H9 (cell line): ENCODE results near the gene ZNF512B. TPM values are rescaled to one million over a fixed set of nuclear protein-coding genes. Genes with fewer than 3 reads are reported as not detected.
"Not testable (repeated sequence)": the region's sequence is repeated elsewhere in the genome, so short reads cannot be mapped to it uniquely, and the experiment has no call there.

ENCODE experiments used
- DNase-seq: peaks from one replicate; pipeline ENCODE4 v3.0.0-alpha.2; 2017
- H2AFZ ChIP-seq: one replicate; pipeline ENCODE4 v1.6.1; 2013; ENCODE audit warnings: mild to moderate bottlenecking, low read length, control low read depth, moderate library complexity
- H2AK5ac ChIP-seq: 2 replicates; pipeline ENCODE4 v1.6.1; 2013; ENCODE audit warnings: low read length, control low read depth, mixed read lengths; ENCODE audit not compliant: insufficient read length
- H2BK120ac ChIP-seq: one replicate; pipeline ENCODE4 v1.6.1; 2013; ENCODE audit warnings: low read depth, mild to moderate bottlenecking, low read length, control low read depth, inconsistent platforms; ENCODE audit not compliant: poor library complexity, severe bottlenecking
- H2BK12ac ChIP-seq: 2 replicates; pipeline ENCODE4 v1.6.1; 2013; ENCODE audit warnings: low read length, control low read depth, mixed read lengths, low read depth; ENCODE audit not compliant: insufficient read length
- H2BK15ac ChIP-seq: 2 replicates; pipeline ENCODE4 v1.6.1; 2013; ENCODE audit warnings: low read depth, low read length, control low read depth
- H2BK20ac ChIP-seq: one replicate; pipeline ENCODE4 v1.6.1; 2013; ENCODE audit warnings: low read depth, mild to moderate bottlenecking, low read length, control low read depth, inconsistent platforms; ENCODE audit not compliant: poor library complexity, severe bottlenecking
- H2BK5ac ChIP-seq: 2 replicates; pipeline ENCODE4 v1.6.1; 2013; ENCODE audit warnings: low read length, control low read depth, mixed read lengths; ENCODE audit not compliant: insufficient read length
- H3K14ac ChIP-seq: 2 replicates; pipeline ENCODE4 v1.6.1; 2013; ENCODE audit warnings: low read length, control low read depth; ENCODE audit not compliant: insufficient read depth
- H3K18ac ChIP-seq: 2 replicates; pipeline ENCODE4 v1.6.1; 2013; ENCODE audit warnings: low read depth, mild to moderate bottlenecking, mixed read lengths, low read length, control low read depth; ENCODE audit not compliant: insufficient read length
- H3K23ac ChIP-seq: 2 replicates; pipeline ENCODE4 v1.6.1; 2013; ENCODE audit warnings: low read length, control low read depth, mixed read lengths, low read depth; ENCODE audit not compliant: insufficient read length
- H3K23me2 ChIP-seq: 2 replicates; pipeline ENCODE4 v1.6.1; 2013; ENCODE audit warnings: low read depth, mild to moderate bottlenecking, mixed read lengths, low read length, control low read depth; ENCODE audit not compliant: insufficient read length, poor library complexity, severe bottlenecking
- H3K27ac ChIP-seq: 2 replicates; pipeline ENCODE4 v1.5.1; 2013; ENCODE audit warnings: low read length, control low read depth, mixed read lengths, low read depth; ENCODE audit not compliant: insufficient read length
- H3K27me3 ChIP-seq: 2 replicates; pipeline ENCODE4 v1.6.1; 2013; ENCODE audit warnings: low read length, control low read depth, inconsistent platforms; ENCODE audit not compliant: insufficient read depth
- H3K4ac ChIP-seq: 2 replicates; pipeline ENCODE4 v1.6.1; 2013; ENCODE audit warnings: low read depth, mild to moderate bottlenecking, control low read depth, inconsistent platforms, low read length, moderate library complexity
- H3K4me1 ChIP-seq: 2 replicates; pipeline ENCODE4 v1.6.1; 2013; ENCODE audit warnings: low read length, control low read depth, inconsistent platforms; ENCODE audit not compliant: insufficient read depth
- H3K4me2 ChIP-seq: 2 replicates; pipeline ENCODE4 v1.6.1; 2013; ENCODE audit warnings: low read length, control low read depth, mixed read lengths; ENCODE audit not compliant: insufficient read length, insufficient read depth
- H3K56ac ChIP-seq: 2 replicates; pipeline ENCODE4 v1.6.1; 2013; ENCODE audit warnings: low read depth, mild to moderate bottlenecking, mixed read lengths, low read length, control low read depth; ENCODE audit not compliant: insufficient read length
- H3K79me1 ChIP-seq: 2 replicates; pipeline ENCODE4 v1.6.1; 2013; ENCODE audit warnings: low read depth, mild to moderate bottlenecking, moderate library complexity, low read length, control low read depth, inconsistent platforms; ENCODE audit not compliant: insufficient read depth, poor library complexity, severe bottlenecking
- H3K79me2 ChIP-seq: 2 replicates; pipeline ENCODE4 v1.6.1; 2013; ENCODE audit warnings: low read length, control low read depth, inconsistent platforms; ENCODE audit not compliant: insufficient read depth
- H3K9ac ChIP-seq: 2 replicates; pipeline ENCODE4 v1.6.1; 2013; ENCODE audit warnings: low read length, control low read depth, mixed read lengths; ENCODE audit not compliant: insufficient read length; ENCODE audit errors: extremely low read depth
- H3K9me3 ChIP-seq: one replicate; pipeline ENCODE4 v1.6.1; 2013; ENCODE audit warnings: low read depth, low read length, inconsistent platforms; ENCODE audit not compliant: control insufficient read depth
- H3T11ph ChIP-seq: one replicate; pipeline ENCODE4 v1.6.1; 2013; ENCODE audit warnings: mild to moderate bottlenecking, low read length, control low read depth, inconsistent platforms
- H4K20me1 ChIP-seq: one replicate; pipeline ENCODE4 v1.6.1; 2013; ENCODE audit not compliant: control insufficient read depth, insufficient read length, insufficient read depth
- H4K5ac ChIP-seq: 2 replicates; pipeline ENCODE4 v1.6.1; 2013; ENCODE audit warnings: low read depth, mild to moderate bottlenecking, mixed read lengths, low read length, control low read depth; ENCODE audit not compliant: insufficient read length
- H4K8ac ChIP-seq: replicated peaks from 2 replicates; pipeline ENCODE4 v1.6.1; 2013; ENCODE audit warnings: low read length, control low read depth, mixed read lengths, low read depth; ENCODE audit not compliant: insufficient read length
- H4K91ac ChIP-seq: 2 replicates; pipeline ENCODE4 v1.6.1; 2013; ENCODE audit warnings: low read depth, mild to moderate bottlenecking, moderate library complexity, mixed read lengths, low read length, control low read depth; ENCODE audit not compliant: insufficient read length
- H3K27ac Mint-ChIP-seq, 3 experiments: 2 replicates in 2 of 3; 3 replicates in 1 of 3; pipeline ENCODE4 v1.8.0; 2020 to 2021; ENCODE audit warnings: mixed read lengths in 3 of 3, mild to moderate bottlenecking in 1 of 3, moderate library complexity in 1 of 3
- H3K27me3 Mint-ChIP-seq: 2 replicates; pipeline ENCODE4 v1.8.0; 2021; ENCODE audit warnings: low read depth, mild to moderate bottlenecking, moderate library complexity, mixed read lengths
- H3K36me3 Mint-ChIP-seq, 3 experiments: 2 replicates in 2 of 3; 3 replicates in 1 of 3; pipeline ENCODE4 v1.8.0; 2020 to 2021; ENCODE audit warnings: low read depth in 3 of 3, mixed read lengths in 3 of 3; ENCODE audit not compliant: insufficient read depth in 1 of 3
- H3K4me1 Mint-ChIP-seq, 2 experiments: 2 replicates each; pipeline ENCODE4 v1.8.0; 2020; ENCODE audit warnings: mixed read lengths in 2 of 2
- H3K4me3 Mint-ChIP-seq, 2 experiments: 2 replicates in 1 of 2; 3 replicates in 1 of 2; pipeline ENCODE4 v1.8.0; 2020 to 2021; ENCODE audit warnings: mild to moderate bottlenecking in 2 of 2, mixed read lengths in 2 of 2, moderate library complexity in 1 of 2
- H3K9me3 Mint-ChIP-seq, 2 experiments: 2 replicates in 1 of 2; 3 replicates in 1 of 2; pipeline ENCODE4 v1.8.0; 2020; ENCODE audit warnings: mild to moderate bottlenecking in 2 of 2, mixed read lengths in 2 of 2, moderate library complexity in 1 of 2
- CTCF ChIP-seq: fragments of 200-600 bp; sonication (generic); conservative IDR thresholded peaks from 3 replicates; pipeline ENCODE4 v1.8.0; 2021; ENCODE audit warnings: antibody characterized with exemption, mild to moderate bottlenecking
- WGBS: extraction: QIAGEN DNeasy Blood & Tissue Kit; methylation state at CpG from one replicate; pipeline ENCODE4 v1.1.7; 2013; ENCODE audit warnings: missing lambda C conversion rate, low lambda C conversion rate, mixed read lengths; ENCODE audit not compliant: insufficient read length; ENCODE audit errors: extremely low coverage; 5-methylcytosine and 5-hydroxymethylcytosine counted together
- total RNA-seq: library from RNA; stranded (reverse); gene quantifications from 2 replicates; pipeline ENCODE4 v1.2.1, GENCODE V29; 2021

The ZNF512B gene
- total RNA-seq, 1 experiment from 2014 or later: 46.0 TPM

- Histone ChIP-seq H3K79me2 (no peaks in the 10 kb centered on the region), H3K4me2 (no peak overlapping the region), H2BK120ac (no peak overlapping the region), H3K4ac (no peak overlapping the region), H2BK15ac (no peak overlapping the region), H4K8ac (no peak overlapping the region), H2BK12ac (no peak overlapping the region), H3K14ac (no peak overlapping the region), H4K20me1 (no peaks in the 10 kb centered on the region), H3K9me3 (peaks cover 23% of the 10 kb centered on the region), H3K4me1 (no peaks in the 10 kb centered on the region; the same call in 1 of the 2 replicates), H4K91ac (no peak overlapping the region), H2AK5ac (no peak overlapping the region), H3K18ac (no peak overlapping the region), H3K79me1 (no peaks in the 10 kb centered on the region), H3K23ac (no peak overlapping the region), H2AFZ (no peak overlapping the region), H3T11ph (no peak overlapping the region), H2BK5ac (no peak overlapping the region), H3K9ac (no peak overlapping the region), H3K27ac (no peak overlapping the region), H3K27me3 (no peaks in the 10 kb centered on the region), H3K56ac (no peak overlapping the region), H3K23me2 (peaks cover 7% of the 10 kb centered on the region), H2BK20ac (no peak overlapping the region), H4K5ac (no peak overlapping the region)
- peaks cover 21 to 23% of the 10 kb centered on the region in 2 experiments for H3K4me1 Mint-ChIP-seq
- no peak for DNase-seq
- H3K27ac Mint-ChIP-seq: no peak overlapping the region; a peak in 1 of 7 replicates
- no peak for TF ChIP-seq CTCF
- no peaks in the 10 kb centered on the region for H3K27me3 Mint-ChIP-seq
- H3K4me3 Mint-ChIP-seq: no peak overlapping the region
- peaks cover 2 to 7% of the 10 kb centered on the region in 2 experiments; a peak in 3 of 5 replicates for H3K9me3 Mint-ChIP-seq
- peaks cover 13 to 52% (median 48%) of the 10 kb centered on the region in 3 experiments; a peak in 6 of 7 replicates for H3K36me3 Mint-ChIP-seq
- no CpG with 5 or more reads among the region's 26 CpGs for WGBS
Observed at GRCh38 chr20:63961664-63962425, 7.9 kb downstream of the ZNF512B start.

- not testable (repeated sequence) for H3K79me1 ChIP-seq, H2BK120ac ChIP-seq, H3K9me3 Mint-ChIP-seq
Observed at GRCh38 chr20:63960654-63961621, 8.8 kb downstream of the ZNF512B start.

More at GRCh38 chr20:63960654-63961621, 8.8 kb downstream of the ZNF512B start:
- Mint-ChIP-seq H3K36me3 (peaks cover 10 to 42% (median 39%) of the 10 kb centered on the region in 3 experiments; a peak in 6 of 7 replicates), H3K4me1 (peaks cover 21 to 23% of the 10 kb centered on the region in 2 experiments)
- not testable (repeated sequence) for H3K4me3 Mint-ChIP-seq, H2AK5ac ChIP-seq, DNase-seq, H3K27ac ChIP-seq, H3K23ac ChIP-seq, H4K91ac ChIP-seq, H3K4me1 ChIP-seq, H2BK5ac ChIP-seq, H2BK15ac ChIP-seq, H2BK12ac ChIP-seq, H3K18ac ChIP-seq, H4K20me1 ChIP-seq, H3K27me3 ChIP-seq, H3K4ac ChIP-seq, H3K9ac ChIP-seq, H3K27me3 Mint-ChIP-seq, H3K79me2 ChIP-seq, H4K5ac ChIP-seq, H3K14ac ChIP-seq, H2AFZ ChIP-seq, H2BK20ac ChIP-seq, H3K56ac ChIP-seq, H3T11ph ChIP-seq, H4K8ac ChIP-seq, H3K4me2 ChIP-seq, H3K27ac Mint-ChIP-seq
- H3K23me2 ChIP-seq: peaks cover 11% of the 10 kb centered on the region
- no CpG with 5 or more reads among the region's 15 CpGs for WGBS
- peaks cover 14% of the 10 kb centered on the region for H3K9me3 ChIP-seq
